Ishikawa (cell line): ENCODE results near the gene PRPF6.

Experiments used
- CEBPB ChIP-seq: IDR thresholded peaks from 2 replicates; pipeline ENCODE4 v1.6.1; 2012
- CREB1 ChIP-seq: IDR thresholded peaks from 2 replicates; pipeline ENCODE4 v1.6.1; 2012; ENCODE audit warnings: low read depth
- EGR1 ChIP-seq: IDR thresholded peaks from 2 replicates; pipeline ENCODE4 v1.6.1; 2012
- EP300 ChIP-seq: IDR thresholded peaks from 2 replicates; pipeline ENCODE4 v1.6.1; 2012; ENCODE audit warnings: borderline replicate concordance
- MAX ChIP-seq: IDR thresholded peaks from 2 replicates; pipeline ENCODE4 v1.6.1; 2012
- NFIC ChIP-seq: IDR thresholded peaks from 2 replicates; pipeline ENCODE4 v1.6.1; 2012
- RAD21 ChIP-seq: IDR thresholded peaks from 2 replicates; pipeline ENCODE4 v1.6.1; 2012; ENCODE audit warnings: low read depth
- REST ChIP-seq: IDR thresholded peaks from 2 replicates; pipeline ENCODE4 v1.6.1; 2012; ENCODE audit warnings: low read depth, mild to moderate bottlenecking
- TAF1 ChIP-seq: IDR thresholded peaks from 2 replicates; pipeline ENCODE4 v1.6.1; 2012; ENCODE audit warnings: low read depth, mild to moderate bottlenecking
- TCF12 ChIP-seq: IDR thresholded peaks from 2 replicates; pipeline ENCODE4 v1.6.1; 2012; ENCODE audit warnings: low read depth
- TEAD4 ChIP-seq: IDR thresholded peaks from 2 replicates; pipeline ENCODE4 v1.6.1; 2012
- USF1 ChIP-seq: IDR thresholded peaks from 2 replicates; pipeline ENCODE4 v1.6.1; 2012
- YY1 ChIP-seq: IDR thresholded peaks from 2 replicates; pipeline ENCODE4 v1.6.1; 2012; ENCODE audit warnings: low read depth
- ZBTB7A ChIP-seq: IDR thresholded peaks from 2 replicates; pipeline ENCODE4 v1.6.1; 2012; ENCODE audit warnings: low read depth

Gene PRPF6

GRCh38 chr20:64021124-64021975, 40.4 kb downstream of the PRPF6 start:
- TF ChIP-seq NFIC (no peak), TCF12 (no peak), TEAD4 (no peak), CREB1 (no peak), EGR1 (no peak), YY1 (no peak), CEBPB (no peak), MAX (no peak), REST (no peak), TAF1 (no peak), ZBTB7A (no peak)

GRCh38 chr20:64022671-64023360, 41.9 kb downstream of the PRPF6 start:
- TF ChIP-seq CREB1 = no peak
- no peak for TF ChIP-seq MAX
- TF ChIP-seq EGR1 = no peak
- no peak for TF ChIP-seq TCF12

- no peak for TF ChIP-seq TAF1
- TF ChIP-seq TEAD4 = no peak
- no peak for TF ChIP-seq EP300
- no peak for TF ChIP-seq USF1
- no peak for TF ChIP-seq TCF12
- TF ChIP-seq RAD21 = no peak
- TF ChIP-seq MAX = no peak
- no peak for TF ChIP-seq REST
- no peak for TF ChIP-seq NFIC
- no peak for TF ChIP-seq CEBPB
- no peak for TF ChIP-seq EGR1
- TF ChIP-seq YY1 = no peak
Observed at GRCh38 chr20:64023361-64024140, 42.6 kb downstream of the PRPF6 start.

DNA sequence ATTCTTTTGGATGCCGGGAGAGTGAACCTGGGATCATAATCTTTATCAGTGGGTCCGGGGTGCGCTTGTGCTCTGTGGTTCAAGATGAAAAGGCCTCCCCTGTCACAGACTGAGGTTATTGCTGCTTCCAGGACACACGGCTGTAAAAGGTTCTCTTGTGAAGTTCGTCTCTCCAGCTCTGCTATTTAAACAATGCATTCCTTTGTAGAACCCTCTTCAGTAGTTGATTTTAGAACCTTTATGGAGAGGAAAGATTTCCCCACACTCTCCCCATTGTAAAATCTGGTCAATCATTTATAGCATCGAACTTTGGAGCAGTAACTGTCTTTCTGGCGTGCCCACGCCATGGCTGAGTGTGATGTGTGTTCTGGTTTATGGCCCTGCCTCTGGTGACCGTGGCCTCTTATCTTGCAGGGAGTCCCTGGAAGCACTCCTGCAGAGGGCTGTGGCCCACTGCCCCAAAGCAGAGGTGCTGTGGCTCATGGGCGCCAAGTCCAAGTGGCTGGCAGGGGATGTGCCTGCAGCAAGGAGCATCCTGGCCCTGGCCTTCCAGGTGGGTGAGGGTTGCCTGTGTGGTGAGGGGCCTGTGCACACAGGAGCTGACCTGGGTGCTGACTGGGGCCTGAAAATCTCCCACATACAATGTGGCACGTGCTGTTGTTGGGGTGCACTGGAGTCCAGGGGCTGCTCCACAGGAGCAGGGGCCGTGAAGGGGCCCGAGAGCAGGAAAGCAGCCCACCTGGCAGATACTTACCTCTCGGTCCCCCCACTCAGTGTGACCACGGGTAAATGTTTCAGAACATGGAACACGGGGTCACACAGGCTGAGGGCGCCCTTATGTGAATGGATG, 43.4 kb downstream of the PRPF6 start:
- TF ChIP-seq REST (peak; percentile 47; the same call in 1 of the 2 replicates), ZBTB7A (no peak)
